Vagina (tissue), 2 donors: ENCODE data around the gene RPRML. TPM values are rescaled to one million over a fixed set of nuclear protein-coding genes. Genes with fewer than 3 reads are reported as not detected.
"Not testable (repeated sequence)": the region's sequence is repeated elsewhere in the genome, so short reads cannot be mapped to it uniquely, and the experiment has no call there.

Experiments used
- DNase-seq, 2 donors: peaks; one replicate each; pipeline ENCODE4 v3.0.0-alpha.2; 2017; ENCODE audit errors: extremely low spot score in 2 of 2
- H3K27ac ChIP-seq: fragments of 200-600 bp; sonication (generic); one replicate; pipeline ENCODE4 v1.5.1; 2019
- H3K27me3 ChIP-seq: fragments of 200-600 bp; sonication (generic); one replicate; pipeline ENCODE4 v1.5.1; 2019
- H3K36me3 ChIP-seq, 2 donors: fragments of 200-600 bp; sonication (generic); one replicate each; pipeline ENCODE4 v1.5.1; 2017 to 2019
- H3K4me1 ChIP-seq: fragments of 200-600 bp; sonication (generic); one replicate; pipeline ENCODE4 v1.5.1; 2019
- H3K4me3 ChIP-seq, 2 donors: fragments of 200-600 bp; sonication (generic); 1 replicate in 1 of 2; 2 replicates in 1 of 2; pipeline ENCODE4 v1.5.1; 2016 to 2019
- H3K9me3 ChIP-seq: fragments of 200-600 bp; sonication (generic); one replicate; pipeline ENCODE4 v1.5.1; 2019
- POLR2A ChIP-seq, 2 donors: fragments of 450-650 bp; IDR thresholded peaks; one replicate each; pipeline ENCODE4 v1.6.1; 2017; ENCODE audit warnings: antibody characterized with exemption in 2 of 2, mild to moderate bottlenecking in 2 of 2, moderate library complexity in 2 of 2
- POLR2AphosphoS5 ChIP-seq, 2 donors: sonication (generic); formaldehyde crosslinking; IDR thresholded peaks; one replicate each; pipeline ENCODE4 v1.9.0; 2017; ENCODE audit warnings: antibody characterized with exemption in 2 of 2, mild to moderate bottlenecking in 2 of 2, low read depth in 1 of 2; ENCODE audit not compliant: insufficient read depth in 1 of 2
- intact Hi-C: fragments of 100-400 bp; cut with DNase I; formaldehyde crosslinking; loops from one replicate; pipeline ENCODE4 v1.15.1; 2023
- total RNA-seq: library from RNA; depleted of rRNA; stranded (reverse); fragments of >200 nt; gene quantifications from one replicate; pipeline ENCODE4 v1.2.3, GENCODE V29; 2016
- TF ChIP-seq, protein P1 (sequence below), 3 experiments: fragments of 450-650 bp in 2 of 3; fragments of 200-600 bp in 1 of 3; sonication (generic) in 1 of 3; IDR thresholded peaks; one replicate each; pipeline ENCODE4 v1.5.1; 2017 to 2019; ENCODE audit warnings: antibody characterized with exemption in 3 of 3, mild to moderate bottlenecking in 2 of 3, moderate library complexity in 2 of 3

RPRML gene
- total RNA-seq, 1 donor from 2014 or later, result 2.0 TPM

DNA sequence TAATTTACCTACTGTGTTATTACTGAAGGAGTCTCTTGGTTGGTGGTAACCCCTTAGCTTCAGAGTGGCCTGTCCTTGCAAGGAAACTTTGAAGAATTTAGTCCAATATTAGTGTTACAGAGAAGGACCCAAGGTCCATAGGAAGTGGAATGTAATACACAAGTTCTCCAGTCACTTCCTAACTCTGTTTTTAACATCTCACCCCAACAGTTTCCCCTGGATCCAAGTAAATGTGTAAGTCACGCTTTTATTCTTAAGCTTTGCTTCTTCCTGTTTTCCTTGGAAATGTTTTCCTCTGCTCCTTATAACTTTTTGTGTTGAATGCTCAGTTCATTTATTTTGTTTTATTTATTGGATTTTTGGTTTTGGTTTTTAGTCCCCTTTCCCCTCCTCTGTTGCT lies 25.9 kb upstream of the RPRML start:
- TF ChIP-seq, protein P1, sequence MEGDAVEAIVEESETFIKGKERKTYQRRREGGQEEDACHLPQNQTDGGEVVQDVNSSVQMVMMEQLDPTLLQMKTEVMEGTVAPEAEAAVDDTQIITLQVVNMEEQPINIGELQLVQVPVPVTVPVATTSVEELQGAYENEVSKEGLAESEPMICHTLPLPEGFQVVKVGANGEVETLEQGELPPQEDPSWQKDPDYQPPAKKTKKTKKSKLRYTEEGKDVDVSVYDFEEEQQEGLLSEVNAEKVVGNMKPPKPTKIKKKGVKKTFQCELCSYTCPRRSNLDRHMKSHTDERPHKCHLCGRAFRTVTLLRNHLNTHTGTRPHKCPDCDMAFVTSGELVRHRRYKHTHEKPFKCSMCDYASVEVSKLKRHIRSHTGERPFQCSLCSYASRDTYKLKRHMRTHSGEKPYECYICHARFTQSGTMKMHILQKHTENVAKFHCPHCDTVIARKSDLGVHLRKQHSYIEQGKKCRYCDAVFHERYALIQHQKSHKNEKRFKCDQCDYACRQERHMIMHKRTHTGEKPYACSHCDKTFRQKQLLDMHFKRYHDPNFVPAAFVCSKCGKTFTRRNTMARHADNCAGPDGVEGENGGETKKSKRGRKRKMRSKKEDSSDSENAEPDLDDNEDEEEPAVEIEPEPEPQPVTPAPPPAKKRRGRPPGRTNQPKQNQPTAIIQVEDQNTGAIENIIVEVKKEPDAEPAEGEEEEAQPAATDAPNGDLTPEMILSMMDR (IDR thresholded peaks at IDR 0.05), result no peak
- no peak for TF ChIP-seq POLR2A (IDR thresholded peaks at IDR 0.05)
- TF ChIP-seq POLR2AphosphoS5 (IDR thresholded peaks at IDR 0.05; ENCODE audit: insufficient read depth in 1 of 2, low read depth in 1 of 2), result no peak
- no peaks in the 10 kb centered on the region for H3K9me3 ChIP-seq
- H3K27me3 ChIP-seq, result no peaks in the 10 kb centered on the region
- DNase-seq, result no peak
- H3K27ac ChIP-seq, result no peak overlapping the region
- no peaks in the 10 kb centered on the region for H3K36me3 ChIP-seq
- H3K4me1 ChIP-seq, result no peaks in the 10 kb centered on the region
- intact Hi-C loops, result no loop called here
- H3K4me3 ChIP-seq, result no peak overlapping the region

DNA sequence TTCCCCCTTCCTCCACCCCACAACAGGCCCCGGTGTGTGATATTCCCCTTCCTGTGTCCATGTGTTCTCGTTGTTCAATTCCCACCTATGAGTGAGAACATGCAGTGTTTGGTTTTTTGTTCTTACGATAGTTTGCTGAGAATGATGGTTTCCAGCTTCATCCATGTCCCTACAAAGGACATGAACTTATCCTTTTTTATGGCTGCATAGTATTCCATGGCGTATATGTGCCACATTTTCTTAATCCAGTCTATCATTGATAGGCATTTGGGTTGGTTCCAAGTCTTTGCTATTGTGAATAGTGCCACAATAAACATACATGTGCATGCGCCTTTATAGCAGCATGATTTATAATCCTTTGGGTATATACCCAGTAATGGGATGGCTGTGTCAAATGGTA lies 24.8 kb upstream of the RPRML start:
- H3K36me3 ChIP-seq, H3K27me3 ChIP-seq, H3K4me3 ChIP-seq, H3K4me1 ChIP-seq, DNase-seq, H3K9me3 ChIP-seq, H3K27ac ChIP-seq, intact Hi-C loops: not testable (repeated sequence)

DNA sequence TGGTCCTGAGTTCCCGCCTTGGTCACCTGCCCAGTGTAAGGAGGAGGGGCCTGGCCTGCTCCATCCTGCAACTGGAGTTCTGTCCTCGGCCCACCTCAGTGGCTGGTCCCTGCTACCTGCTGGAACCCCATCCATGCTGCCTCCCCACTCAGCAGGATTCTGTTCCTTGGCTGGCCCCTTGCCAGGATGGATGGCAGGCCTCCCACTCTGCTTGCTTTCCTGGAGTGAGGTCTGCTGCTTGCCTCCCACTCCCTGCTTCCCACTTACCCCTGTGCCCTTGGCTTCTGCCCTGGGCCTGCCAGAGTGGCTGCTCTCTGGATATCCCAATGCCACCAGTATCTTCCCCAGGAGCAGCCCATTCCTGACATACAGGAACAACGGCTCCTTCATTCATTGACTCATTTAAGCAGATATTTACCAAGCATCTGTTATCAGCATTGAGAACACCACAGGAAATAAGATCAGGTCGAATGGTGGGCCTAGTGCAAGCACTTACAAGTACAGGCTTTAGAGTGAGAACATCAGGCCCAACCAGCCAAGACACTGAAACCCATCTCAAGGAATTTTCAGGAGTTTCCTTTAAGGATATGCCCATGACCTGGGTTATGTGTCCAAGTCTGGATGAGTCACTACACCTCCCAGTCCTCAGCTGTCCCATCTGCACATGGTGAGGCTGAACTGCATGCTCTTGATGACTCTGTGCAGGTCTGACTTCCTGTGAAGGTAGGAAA lies 17.0 kb upstream of the RPRML start:
- Histone ChIP-seq H3K9me3 (no peaks in the 10 kb centered on the region), H3K27ac (no peak overlapping the region), H3K36me3 (no peaks in the 10 kb centered on the region), H3K4me3 (no peak overlapping the region), H3K27me3 (no peaks in the 10 kb centered on the region), H3K4me1 (no peaks in the 10 kb centered on the region)
- no peak for DNase-seq
- TF ChIP-seq POLR2AphosphoS5 (IDR thresholded peaks at IDR 0.05; ENCODE audit: insufficient read depth in 1 of 2, low read depth in 1 of 2) (no peak), POLR2A (IDR thresholded peaks at IDR 0.05) (no peak)
- TF ChIP-seq, protein P1 (IDR thresholded peaks at IDR 0.05), result no peak
- intact Hi-C loops, result no loop called here

DNA sequence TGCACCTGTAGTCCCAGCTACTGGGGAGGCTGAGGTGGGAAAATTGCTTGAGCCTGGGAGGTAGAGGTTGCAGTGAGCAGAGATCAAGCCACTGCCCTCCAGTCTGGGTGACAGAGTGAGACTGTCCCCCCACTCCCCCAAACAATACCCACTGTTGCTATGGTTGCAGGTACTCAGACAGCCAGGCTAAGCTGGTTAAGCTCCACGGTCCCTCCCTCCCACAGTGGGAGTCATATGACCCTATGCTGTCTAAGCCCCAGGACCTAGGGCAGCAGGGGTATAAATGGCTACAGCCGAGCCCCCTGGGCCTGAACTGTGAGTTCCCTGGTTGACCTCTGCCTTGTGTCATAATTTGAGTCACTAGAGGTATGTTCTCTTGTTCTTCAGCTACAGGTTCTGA lies 15.9 kb upstream of the RPRML start:
- H3K36me3 ChIP-seq, result no peaks in the 10 kb centered on the region
- TF ChIP-seq, protein P1 (IDR thresholded peaks at IDR 0.05), result no peak
- TF ChIP-seq POLR2A (IDR thresholded peaks at IDR 0.05) (no peak), POLR2AphosphoS5 (IDR thresholded peaks at IDR 0.05; ENCODE audit: insufficient read depth in 1 of 2, low read depth in 1 of 2) (no peak)
- intact Hi-C loops, result no loop called here

DNA sequence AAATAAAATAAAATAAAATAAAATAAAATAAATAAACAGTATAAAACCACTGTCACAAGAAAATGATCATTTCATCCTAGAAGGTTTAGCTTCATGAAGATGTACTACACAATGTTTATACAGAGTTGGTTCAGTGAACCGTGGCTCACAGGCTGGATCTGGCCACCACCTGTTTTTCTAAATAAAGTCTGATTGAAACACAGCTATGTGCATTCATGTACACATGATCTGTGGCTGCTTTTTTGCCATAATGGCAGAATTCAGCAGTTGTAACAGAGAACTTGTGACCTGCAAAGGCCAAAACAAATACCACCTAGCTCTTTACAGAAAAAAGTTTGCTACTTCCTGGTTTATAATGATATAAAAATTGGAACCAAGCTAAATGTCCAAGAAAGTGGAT lies 12.6 kb upstream of the RPRML start:
- Histone ChIP-seq H3K36me3 (no peaks in the 10 kb centered on the region), H3K27ac (no peak overlapping the region), H3K27me3 (no peaks in the 10 kb centered on the region), H3K4me1 (no peaks in the 10 kb centered on the region), H3K9me3 (no peaks in the 10 kb centered on the region), H3K4me3 (no peak overlapping the region)
- no peak for DNase-seq
- intact Hi-C loops, result no loop called here
- TF ChIP-seq, protein P1 (IDR thresholded peaks at IDR 0.05), result no peak
- TF ChIP-seq POLR2AphosphoS5 (IDR thresholded peaks at IDR 0.05; ENCODE audit: insufficient read depth in 1 of 2, low read depth in 1 of 2) (no peak), POLR2A (IDR thresholded peaks at IDR 0.05) (no peak)

More for the DNA sequence above, 15.9 kb upstream of the RPRML start:
- H3K27ac ChIP-seq, result no peak overlapping the region
- no peak overlapping the region for H3K4me3 ChIP-seq
- H3K4me1 ChIP-seq, result no peaks in the 10 kb centered on the region
- no peaks in the 10 kb centered on the region for H3K9me3 ChIP-seq
- no peaks in the 10 kb centered on the region for H3K27me3 ChIP-seq
- no peak for DNase-seq
